HG03439 (cell line): ENCODE measurements around the gene PSRC1.
"Not testable (repeated sequence)": the region's sequence is repeated elsewhere in the genome, so short reads cannot be mapped to it uniquely, and the experiment has no call there.

Experiments
- ATAC-seq: cut with Tn5 transposase; IDR thresholded peaks from one replicate; pipeline ENCODE4 v1.9.1; 2021; ENCODE audit warnings: mild to moderate bottlenecking, moderate library complexity; ENCODE audit not compliant: unreplicated experiment

Gene PSRC1

DNA sequence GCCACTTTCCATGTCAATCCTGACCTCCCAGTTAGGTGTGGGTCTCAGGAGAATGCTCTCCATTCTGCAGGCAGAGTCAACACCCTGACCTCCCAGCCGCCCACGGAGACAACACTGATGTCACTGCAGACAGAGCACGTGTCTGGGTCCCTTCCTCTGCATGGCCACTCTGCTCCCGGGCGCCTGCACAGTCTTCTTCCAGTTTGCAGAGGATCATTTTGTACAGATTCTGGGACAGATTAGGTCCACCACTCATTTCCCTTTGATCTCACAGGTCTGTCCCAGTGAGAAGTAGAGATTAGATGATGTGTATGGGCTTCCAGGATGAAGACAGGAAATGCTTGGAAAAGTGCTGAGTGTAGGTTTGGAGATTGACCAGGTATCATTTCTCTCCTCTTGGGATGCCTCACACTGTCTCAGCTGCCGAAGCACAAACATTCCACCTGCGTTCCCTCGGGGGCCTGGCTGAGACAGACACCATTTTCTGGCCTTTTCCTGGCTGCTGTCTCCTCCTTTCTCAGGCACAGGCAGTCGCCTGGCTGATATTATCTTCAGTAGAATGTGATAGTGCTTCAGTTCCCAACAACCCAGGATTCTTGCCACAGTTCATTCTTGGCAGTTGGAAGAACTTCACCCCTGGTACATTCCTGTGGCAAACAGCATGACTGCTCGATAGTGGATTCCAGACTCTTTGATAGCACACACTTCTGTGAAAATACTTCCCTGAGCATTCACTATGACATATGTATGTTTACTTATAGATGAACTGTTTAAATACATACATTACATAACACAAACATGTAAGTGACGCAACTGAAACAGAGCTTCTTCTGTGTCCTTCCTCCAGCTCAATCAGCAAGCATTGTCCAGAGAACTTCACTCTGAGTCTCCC is 16.0 kb upstream of the PSRC1 start:
- ATAC-seq, result no peak

DNA sequence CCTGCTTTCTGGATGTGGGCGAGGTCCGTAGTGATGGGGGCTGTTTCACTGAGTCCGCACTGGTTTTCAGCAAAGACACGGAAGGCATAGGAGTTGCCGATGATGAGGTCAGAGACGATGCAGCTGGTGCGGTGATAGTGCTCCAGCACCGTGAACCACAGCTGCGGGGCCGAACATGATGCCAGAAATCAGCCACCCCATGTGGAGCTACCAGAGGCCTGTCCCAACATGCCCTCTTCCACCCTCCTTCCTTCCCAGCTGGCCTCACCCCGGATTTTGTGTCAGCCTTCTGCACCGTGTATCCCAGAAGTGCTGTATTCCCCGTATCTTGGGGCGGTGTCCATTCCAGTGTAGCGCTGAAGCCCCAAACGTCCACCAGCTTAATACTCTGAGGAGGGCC is 13.8 kb upstream of the PSRC1 start:
- ATAC-seq, result no peak

DNA sequence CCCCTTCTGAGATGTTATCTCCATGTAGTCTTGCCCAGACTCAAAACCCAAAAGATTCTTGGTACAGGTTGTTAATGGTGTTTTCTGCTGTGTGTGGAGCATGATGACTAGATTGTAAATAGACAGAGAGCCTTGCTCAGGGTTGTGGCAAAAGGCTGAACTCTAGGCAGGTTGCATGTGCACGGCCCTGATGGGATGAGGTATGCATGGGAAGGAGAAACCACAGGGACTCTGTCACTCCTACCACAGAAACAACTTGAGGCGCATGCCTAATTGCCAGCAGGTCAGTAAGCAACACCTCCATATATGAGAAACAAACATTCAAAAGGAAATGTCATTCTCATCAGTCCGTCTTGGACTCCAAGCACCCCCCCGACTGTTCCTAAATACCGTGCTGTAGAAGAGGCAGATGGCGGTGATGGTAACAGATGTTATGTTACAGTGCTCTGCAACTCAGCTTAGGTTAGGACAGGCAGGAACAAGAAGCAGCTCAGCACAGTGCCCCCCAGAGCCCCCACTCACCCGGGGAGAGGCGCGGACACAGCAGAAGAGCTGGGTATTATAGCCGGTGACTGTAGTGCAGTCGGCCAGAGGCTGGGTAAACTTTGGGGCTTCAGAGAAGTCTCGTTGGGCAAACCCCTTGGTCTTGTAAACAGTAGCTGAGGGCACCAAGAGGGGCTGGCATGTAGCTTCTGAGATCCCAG is 12.9 kb upstream of the PSRC1 start:
- no peak for ATAC-seq

DNA sequence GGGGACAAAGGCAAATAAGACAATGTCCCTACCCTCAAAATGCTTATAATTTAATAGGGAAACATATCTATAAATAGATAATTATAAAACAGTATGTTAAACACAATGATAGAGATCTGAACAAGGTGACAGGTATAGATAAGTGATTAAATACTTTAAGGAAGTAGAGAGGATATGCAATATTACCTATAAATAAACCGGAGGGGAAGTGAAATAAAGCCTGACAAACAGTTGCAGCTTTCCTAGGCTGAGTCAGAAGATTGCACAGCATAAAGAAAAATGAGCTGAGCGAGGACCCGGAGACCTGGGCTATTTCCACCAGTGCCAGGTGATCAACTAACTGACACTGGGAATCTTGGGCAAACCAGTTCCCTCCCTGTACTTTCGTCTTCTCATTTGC is 11.5 kb upstream of the PSRC1 start:
- ATAC-seq, result no peak

DNA sequence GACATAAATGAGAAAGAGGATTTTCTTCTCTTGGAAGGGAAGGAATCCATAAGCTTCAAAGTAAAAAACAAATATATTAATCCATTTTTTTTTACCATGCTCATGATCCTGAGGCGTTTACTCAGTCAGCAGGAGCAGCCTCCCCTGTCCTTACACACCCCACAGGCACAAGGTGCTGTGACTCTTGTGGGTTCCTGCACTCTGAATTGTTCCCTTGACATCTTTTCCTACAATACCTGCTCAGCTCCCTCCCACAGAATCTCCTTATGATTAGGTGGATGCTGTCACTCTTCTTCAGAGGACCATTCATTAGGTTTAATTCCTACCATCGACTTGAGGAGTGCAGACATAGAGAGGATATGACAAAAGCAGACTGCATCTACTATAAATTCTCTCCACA is 10.1 kb upstream of the PSRC1 start:
- ATAC-seq, result no peak

DNA sequence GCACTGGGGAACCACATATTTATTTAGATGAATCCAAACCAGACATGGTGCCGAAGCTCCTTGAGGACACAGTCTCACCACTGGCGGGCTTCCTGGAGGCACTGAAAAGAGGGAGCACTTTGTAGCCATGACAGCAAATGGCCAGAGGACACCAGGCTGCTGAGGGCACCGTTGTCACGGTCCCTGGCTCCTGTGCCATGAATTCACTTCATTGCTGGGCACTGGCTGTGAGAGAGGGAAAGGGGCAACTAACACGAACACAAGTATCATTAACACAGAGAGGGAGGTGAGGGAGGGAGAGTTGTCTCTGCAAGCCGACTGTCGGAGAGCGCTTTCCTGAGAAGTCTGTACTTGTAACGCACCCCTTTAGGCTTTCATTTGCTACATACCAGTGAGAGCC is 9.4 kb upstream of the PSRC1 start:
- ATAC-seq, result no peak

DNA sequence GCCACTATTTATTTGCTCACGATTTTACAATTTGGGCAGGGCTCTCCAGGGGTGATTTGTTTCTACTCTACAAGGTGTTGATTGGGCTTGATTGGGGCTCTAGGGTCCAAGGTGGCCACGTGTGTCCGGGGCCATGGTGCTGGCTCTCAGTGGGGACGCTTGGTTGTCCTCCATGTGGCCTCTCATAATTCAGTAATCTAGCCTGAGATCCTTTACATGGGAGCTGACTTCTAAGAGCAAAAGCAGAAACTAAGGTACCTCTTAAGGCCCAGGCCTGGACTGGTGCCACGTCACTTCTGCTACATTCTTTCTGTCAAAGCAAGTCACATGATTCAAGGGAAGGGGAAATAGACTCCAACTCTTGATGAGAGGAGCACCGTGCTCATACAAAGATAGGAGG is 8.1 kb upstream of the PSRC1 start:
- no peak for ATAC-seq

DNA sequence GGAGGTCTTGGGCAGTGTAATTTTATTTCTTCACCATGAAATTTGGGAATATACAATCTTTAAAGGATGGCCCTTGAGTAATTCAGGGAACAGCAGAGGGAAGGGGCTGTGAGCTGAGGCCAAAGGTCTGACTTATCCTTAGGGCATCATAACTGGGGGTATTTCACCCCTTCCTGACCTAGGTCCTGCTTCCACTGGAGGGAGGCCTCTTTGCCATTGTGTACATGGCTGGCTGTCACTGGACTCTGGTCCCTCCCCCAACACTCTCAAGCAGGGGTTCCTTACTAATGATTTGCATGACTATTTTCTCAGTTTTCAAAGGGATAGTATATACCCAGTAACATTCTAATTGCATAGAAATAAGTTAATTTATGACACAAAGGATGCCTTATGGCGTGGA is 7.2 kb upstream of the PSRC1 start:
- no peak for ATAC-seq

DNA sequence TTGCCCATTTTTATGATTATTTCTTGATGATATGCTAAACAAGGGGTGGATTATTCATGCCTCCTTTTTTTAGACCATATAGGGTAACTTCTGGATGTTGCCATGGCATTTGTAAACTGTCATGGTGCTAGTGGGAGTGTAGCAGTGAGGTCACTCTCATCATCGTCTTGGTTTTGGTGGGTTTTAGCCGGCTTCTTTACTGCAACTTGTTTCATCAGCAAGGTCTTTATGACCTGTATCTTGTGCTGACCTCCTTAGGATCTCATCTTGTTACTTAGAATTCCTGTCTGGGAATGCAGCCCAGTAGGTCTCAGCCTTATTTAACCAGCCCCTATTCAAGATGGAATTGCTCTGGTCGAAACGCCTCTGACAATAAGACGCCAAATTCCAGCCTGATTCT is 3.8 kb upstream of the PSRC1 start:
- ATAC-seq, result not testable (repeated sequence)

DNA sequence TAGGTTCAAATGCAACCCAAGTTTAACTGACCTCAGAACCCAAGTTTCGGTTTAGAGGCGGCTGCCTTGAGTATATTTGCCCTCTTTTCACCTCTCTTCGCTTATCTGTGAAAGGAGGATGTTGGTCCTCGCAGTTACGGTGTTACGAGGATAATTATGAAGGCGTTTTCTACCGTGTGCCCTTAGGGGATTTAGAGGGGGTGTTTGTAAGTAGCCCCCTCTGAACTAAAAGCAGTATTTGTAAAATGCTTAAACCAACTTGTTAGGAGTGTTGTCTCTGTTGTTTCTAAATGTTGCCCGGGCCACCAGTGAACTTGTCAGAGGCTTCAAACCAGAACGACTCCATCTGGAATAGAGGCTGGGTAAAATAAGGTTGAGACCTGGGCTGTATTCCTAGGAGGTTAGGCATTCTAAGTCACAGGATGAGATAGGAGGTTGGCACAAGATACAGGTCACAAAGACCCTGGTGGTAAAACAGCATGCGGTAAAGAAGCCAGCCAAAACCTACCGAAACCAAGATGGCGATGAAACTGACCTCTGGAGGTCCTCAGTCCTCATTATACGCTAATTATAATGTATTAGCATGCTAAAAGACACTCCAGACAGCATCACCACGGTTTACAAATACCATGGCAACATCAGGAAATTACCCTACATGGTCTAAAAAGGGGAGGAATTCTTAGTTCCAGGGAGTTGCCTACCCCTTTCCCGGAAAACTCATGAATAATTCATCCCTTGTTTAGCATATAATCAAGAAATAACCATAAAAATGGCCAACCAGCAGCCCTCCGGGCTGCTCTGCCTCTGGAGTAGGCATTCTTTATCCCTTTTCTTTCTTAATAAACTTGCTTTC is 1.0 kb upstream of the PSRC1 start:
- ATAC-seq, result no peak

DNA sequence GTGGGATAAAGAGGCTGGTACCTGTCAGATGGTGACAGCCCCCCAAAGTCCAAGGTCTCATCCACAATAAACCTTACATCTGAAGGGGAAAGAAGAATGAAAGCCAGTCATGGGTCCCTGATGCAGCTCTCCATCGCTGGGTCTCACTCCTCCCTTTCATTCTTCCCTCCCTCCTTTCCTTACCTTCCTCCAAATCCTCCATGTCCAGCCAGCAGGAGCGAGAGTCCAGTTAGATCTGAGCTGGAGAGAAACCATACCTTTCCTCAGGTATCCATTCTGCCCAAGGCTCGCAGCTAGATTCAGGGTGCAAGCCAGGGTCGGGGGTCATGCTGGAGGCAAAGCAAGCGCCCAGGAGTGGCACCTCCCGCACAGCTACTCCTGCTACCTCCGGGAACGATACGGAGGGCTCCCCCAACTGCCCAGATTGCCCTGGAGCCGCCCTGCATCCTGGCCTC is 421 bp downstream of the PSRC1 start:
- no peak for ATAC-seq

DNA sequence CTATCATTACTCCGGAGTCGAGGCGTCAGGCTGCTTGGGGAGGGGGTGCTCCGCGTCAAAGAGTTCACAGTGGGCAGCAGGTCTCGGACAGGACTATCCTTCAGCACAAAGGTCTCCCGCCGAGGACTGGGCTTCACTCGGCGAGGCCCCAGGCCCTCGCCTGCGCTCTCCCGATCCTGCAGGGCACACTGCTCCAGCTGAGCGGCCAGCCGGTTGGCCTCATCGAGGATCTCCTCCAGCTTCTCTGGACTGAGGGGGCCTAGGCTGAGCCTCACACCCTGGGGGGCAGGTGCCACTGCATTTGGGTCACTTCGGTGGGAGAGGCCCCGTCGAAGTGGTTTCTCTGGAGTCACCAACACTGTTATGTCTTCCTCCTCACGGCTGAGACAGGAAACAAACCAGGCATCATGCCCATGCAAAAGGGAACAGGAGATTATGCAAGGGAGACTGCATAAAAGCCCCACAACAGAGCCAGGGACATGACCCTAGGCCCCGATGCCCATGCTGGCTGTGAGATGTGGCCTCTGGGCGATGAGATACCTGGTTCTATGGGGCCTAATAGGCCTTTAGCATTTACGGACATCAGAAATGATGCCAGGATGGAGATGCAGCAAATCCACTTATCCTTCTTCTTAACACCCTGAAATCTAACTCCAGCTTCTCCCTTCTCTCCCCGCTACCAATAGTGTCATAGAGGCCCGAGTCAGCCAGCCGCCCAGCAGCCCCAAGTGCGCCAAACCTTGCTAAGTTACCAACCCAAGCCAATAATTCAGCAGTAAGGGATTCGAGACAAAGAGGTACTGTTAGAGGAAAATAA is 1.1 kb downstream of the PSRC1 start:
- ATAC-seq, result no peak

DNA sequence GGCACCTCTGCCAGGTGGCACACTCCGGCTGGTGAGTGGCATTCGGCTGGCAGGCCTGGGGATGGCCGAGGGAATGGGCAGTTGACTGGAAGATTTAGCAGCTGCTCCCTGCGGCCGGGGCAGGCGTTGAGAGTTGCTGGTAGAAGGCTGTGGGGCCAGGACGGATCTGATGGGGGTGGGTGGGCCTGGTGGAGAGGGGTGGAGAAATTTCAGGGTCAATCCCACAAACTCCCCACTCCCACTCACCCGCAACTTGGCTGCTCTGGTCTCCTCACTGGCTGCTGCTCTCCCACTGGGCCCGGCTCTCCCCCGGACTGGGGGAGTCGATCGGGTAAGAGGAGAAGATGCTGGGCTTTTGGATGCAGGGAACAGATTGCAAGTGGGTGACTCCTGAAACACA is 2.1 kb downstream of the PSRC1 start:
- no peak for ATAC-seq

DNA sequence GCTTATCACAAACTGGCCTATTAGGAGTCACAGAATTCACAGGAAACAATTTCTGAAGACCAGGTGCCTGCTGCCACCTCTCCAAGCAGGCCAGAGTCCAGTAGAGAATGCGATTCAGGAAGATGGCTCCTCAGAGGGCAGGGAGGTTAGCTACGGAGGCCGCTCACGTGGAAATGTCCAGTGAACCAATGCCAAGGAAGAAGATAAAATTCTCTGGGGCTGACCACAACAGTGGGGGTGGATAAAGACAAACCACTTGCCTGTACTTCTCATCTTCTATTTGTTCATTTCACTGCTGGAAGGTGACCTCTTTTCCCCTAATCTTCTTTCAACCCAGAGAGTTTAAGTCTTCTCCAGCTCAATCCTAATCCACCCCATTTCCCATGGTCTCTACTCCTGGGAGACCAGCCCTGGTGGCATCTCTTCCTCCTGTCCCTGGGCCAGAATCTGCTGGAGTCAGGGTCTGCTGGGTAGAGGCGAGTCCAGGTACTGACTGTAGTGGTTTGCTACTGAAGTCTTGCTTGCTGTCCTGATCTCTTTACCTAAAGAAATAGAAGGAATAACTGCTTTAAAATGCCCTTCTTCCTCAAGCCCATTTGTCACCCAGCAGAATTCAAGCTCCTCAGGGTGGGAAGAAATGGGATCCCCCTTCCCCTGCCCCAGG is 3.2 kb downstream of the PSRC1 start:
- ATAC-seq, result no peak

DNA sequence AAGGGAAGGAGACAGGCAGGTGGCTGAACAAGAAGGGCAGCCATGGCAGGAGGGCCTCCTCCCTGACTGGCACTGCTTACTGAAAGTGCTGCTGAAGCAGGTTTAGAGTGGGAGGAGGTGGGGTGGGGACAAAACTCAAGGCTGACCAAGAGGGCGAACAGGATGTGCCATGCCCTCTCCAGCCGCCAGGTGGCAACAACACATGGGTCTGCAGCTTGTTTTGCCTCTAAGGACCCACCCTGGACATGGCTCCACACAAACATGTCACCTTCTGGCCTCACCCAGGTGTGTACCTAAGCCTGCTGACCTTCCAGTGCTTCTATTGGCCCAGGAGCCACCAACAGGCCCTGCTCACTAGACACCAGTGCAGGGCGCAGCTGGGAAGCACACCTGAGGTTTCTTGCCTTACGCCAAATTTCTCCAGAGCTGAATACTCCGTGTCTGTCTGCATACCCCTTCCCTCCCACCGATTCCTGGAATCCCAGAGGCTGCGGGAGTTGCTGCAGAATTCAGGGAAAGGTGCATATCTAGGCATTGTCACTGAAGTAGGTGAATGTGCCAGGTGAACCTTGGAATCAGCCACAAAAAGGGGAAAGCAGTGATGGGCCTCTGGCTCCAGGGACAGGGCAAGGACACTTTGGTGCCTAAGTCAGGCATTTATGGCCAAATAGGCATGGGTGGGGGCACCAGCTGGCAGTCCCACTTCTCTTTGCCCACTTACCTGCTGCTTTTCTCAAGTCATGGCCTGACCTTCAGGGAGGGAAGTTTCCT is 5.3 kb downstream of the PSRC1 start:
- ATAC-seq, result peak; percentile 66

DNA sequence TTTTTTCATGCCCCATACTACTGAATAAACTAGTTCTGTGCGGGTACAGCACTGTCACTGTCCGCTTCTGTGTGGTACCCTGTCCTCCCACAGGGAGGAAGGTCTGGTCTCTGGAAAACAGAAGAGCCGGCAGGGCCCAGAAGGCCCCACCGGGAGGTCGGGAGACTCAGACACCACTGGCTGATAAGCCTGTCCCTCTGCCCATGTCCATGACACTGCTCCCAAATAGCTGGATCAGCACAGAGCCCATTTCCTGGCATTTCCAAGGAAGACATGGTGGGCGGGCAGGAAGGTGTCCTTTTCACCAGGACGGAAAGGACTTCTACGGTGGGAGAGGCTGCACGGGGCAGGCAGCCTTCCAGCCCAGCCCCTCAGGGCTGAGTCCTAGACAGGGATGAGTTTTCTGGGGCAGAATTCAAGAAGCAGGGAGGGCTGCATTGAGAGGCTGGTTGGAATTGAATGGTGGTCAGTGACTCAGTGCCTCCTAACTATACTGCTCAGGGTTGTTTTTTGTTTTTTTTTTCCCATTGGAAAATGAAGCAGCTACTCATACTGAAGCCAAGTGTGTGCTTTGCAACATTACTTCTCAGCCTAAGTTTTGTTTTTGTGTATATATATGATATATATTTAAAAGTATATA is 7.1 kb downstream of the PSRC1 start:
- ATAC-seq, result no peak

DNA sequence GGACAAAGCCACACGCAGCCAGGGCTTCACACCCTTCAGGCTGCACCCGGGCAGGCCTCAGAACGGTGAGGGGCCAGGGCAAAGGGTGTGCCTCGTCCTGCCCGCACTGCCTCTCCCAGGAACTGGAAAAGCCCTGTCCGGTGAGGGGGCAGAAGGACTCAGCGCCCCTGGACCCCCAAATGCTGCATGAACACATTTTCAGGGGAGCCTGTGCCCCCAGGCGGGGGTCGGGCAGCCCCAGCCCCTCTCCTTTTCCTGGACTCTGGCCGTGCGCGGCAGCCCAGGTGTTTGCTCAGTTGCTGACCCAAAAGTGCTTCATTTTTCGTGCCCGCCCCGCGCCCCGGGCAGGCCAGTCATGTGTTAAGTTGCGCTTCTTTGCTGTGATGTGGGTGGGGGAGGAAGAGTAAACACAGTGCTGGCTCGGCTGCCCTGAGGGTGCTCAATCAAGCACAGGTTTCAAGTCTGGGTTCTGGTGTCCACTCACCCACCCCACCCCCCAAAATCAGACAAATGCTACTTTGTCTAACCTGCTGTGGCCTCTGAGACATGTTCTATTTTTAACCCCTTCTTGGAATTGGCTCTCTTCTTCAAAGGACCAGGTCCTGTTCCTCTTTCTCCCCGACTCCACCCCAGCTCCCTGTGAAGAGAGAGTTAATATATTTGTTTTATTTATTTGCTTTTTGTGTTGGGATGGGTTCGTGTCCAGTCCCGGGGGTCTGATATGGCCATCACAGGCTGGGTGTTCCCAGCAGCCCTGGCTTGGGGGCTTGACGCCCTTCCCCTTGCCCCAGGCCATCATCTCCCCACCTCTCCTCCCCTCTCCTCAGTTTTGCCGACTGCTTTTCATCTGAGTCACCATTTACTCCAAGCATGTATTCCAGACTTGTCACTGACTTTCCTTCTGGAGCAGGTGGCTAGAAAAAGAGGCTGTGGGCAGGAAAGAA is 8.1 kb downstream of the PSRC1 start:
- no peak for ATAC-seq
